GM12892 (cell line): Measurements from ENCODE around the gene ZMYND8. TPM values are rescaled to one million over a fixed set of nuclear protein-coding genes. Genes with fewer than 3 reads are reported as not detected.
"Not testable (repeated sequence)": the region's sequence is repeated elsewhere in the genome, so short reads cannot be mapped to it uniquely, and the experiment has no call there.

Source experiments
- DNase-seq: peaks from one replicate; pipeline ENCODE4 v3.0.0; 2011; ENCODE audit not compliant: insufficient read length
- FAIRE-seq: peaks from 2 replicates; lab custom pipeline; 2011; peaks lifted over from hg19 to GRCh38; lab: Jason Lieb, UNC
- POLR2A ChIP-seq: IDR thresholded peaks from 2 replicates; pipeline ENCODE4 v1.6.1; 2011; ENCODE audit warnings: low read depth, low read length, control low read depth
- POLR2AphosphoS5 ChIP-seq: IDR thresholded peaks from 2 replicates; pipeline ENCODE4 v1.6.1; 2011; ENCODE audit warnings: low read depth, low read length, control low read depth
- TAF1 ChIP-seq: IDR thresholded peaks from 2 replicates; pipeline ENCODE4 v1.6.1; 2011; ENCODE audit warnings: low read depth, mild to moderate bottlenecking, control low read depth, low read length, borderline replicate concordance
- polyA plus RNA-seq: library from polyadenylated mRNA; unstranded; fragments of >200 nt; gene quantifications from one replicate; pipeline ENCODE4 v1.2.1, GENCODE V29; 2012; ENCODE audit warnings: missing spikeins, inconsistent platforms; ENCODE audit not compliant: missing spikeins

Gene ZMYND8
- polyA plus RNA-seq = 20.2 TPM

DNA sequence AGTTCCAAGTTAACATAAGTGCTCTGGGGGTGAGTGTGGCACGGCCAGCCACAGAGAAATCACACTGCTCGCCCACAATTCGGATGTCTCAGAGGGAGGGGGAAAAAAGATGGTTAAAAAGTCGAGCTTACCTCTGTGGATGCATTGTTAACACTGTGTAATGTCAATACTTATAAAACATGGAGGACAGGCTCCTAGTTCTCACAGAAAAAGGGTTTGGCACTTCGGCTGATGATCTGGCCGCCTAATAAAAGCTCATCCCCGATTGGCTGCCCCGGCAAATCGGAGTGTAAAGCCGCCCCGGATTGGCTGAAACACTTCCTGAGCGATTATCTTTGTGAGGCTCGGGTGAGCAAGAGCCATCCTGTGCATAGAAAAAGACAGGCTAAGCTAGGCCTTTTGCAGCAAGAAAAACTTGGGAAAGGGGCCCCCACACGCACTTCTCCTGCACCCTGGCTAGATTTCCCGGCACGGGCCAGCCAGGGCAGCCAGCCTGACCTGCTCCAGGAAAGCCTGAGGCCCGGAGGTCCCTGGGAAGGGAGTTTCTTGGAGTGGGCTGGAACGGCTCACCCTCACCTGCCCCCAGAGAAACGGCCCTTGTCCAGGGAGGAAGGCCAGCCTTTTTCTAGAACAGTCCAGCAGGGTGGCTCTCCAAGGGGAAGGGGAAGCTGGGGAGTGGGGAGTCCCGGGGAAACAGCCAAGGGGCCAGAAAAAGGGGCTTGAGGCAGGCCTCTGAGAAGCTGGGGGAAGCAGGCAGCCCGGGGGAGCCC lies at the start of gene ZMYND8:
TSS of gene ZMYND8 (minus strand) at position 174 of the 770 bp plus-strand sequence. CDS start at position 145, 29 bp downstream.
- FAIRE-seq (peak; percentile 40), DNase-seq (peak; percentile 64)
- TF ChIP-seq POLR2AphosphoS5 (0 out of 2 replicates have a peak, but pooled peaks have one; percentile 22), TAF1 (no peak; the same call in 1 of the 2 replicates), POLR2A (no peak; the same call in 1 of the 2 replicates)

DNA sequence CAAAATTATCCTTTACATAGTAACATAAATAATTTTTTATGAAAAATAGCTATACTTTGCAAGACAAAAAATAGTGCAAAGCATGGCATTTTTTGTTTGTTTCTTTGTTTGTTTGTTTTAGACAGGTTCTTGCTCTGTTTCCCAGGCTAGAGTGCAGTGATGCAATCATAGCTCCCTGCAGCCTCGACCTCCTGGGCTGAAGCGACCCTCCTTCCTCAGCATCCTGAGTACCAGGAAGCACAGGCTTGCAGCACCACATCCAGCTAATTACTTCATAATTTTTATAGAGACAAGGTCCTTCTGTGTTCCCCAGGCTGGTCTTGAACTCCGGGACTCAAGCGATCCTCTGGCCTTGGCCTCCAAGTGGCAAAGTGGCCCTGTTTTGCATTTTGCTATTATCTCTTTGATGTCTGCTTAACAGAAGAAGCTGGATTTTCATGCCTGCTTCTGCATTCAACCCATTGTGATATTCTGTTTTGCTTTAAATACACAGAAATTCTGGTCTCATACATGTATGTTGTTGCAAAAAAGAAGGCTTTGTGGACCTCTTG lies 49.4 kb upstream of the ZMYND8 start:
- FAIRE-seq = no peak
- DNase-seq = no peak

DNA sequence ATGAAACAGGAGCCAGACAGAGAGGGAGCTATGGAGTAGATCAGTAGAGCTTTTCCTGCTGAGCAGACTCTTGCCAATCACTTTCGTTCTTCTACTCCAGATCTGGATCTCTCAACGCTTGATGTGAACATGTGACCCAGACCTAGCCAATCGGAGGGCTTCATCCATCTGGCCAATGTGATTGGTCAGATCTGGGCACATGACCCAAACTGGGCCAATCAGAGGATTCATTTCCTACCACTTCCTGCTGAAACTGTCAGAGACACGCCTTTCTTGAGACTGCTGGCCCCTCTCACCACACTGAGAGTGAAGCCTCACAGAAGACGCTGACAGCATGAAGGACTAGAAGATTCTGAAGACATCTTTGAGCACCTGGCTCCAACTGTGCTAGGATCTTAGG lies 44.2 kb upstream of the ZMYND8 start:
- FAIRE-seq = no peak
- TF ChIP-seq POLR2AphosphoS5 (no peak), POLR2A (no peak), TAF1 (no peak)
- DNase-seq = no peak

More for the DNA sequence above, 49.4 kb upstream of the ZMYND8 start:
- TF ChIP-seq POLR2A (no peak), TAF1 (no peak), POLR2AphosphoS5 (no peak)

DNA sequence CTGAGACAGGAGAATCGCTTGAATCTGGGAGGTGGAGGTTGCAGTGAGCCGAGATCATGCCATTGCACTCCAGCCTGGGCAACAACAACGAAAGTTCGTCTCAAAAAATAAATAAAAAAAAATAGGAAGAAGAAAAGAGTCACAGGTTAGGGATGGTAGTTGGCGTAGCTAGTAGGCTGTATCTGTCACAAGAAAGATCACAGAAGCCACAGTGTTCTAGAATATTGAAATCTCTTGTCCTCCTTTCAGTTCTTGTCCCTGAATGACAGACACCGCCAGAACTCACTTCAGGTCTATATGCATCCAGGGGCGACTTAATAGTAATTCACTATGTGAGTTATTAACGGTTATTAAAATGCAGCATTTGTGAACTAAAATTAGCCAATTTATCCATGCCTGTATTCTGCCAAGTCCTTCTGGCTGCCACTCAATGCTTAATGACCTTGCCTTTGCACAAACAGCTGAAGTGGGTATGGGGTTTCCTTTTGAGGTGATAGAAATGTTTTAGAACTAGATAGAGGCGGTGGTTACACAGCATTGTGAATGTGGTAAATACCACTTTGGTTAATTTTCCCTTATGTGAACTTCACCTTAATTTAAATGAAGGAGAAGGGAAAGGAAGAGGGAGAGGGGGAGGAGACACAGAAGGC lies 41.3 kb upstream of the ZMYND8 start:
- DNase-seq (no peak), FAIRE-seq (no peak)
- TF ChIP-seq TAF1 = no peak
- no peak for TF ChIP-seq POLR2AphosphoS5
- no peak for TF ChIP-seq POLR2A

DNA sequence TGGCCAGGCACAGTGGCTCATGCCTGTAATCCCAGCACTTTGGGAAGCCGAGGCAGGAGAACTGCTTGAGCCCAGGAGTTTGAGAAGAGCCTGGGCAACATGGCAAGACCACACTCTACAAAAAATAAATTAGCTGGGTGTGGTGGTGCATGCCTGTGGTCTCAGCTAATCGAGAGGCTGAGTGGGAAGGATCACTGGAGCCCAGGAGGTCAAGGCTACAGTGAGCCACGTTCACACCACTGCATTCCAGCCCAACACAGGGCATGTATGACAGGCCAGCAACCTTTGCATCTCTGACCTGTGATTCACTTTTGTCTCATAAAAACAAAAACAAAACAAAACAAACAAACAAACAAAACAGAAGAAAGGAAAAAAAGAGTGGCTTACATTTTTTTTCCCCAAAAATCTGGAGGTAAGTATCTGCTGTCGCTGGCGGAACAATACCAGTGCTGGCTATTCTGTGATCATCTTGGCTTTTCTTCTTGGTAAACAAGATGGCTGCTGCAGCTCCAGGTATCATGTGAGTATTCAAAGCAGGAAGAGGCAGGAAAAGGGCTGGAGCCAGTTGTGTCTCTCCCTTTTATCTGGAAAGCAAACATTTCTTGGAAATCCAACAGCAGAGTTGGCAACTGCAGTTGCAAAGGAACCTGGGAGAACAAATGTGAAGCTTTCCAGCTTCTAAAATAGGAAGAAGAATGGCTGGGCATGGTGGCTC lies 40.4 kb upstream of the ZMYND8 start:
- no peak for TF ChIP-seq POLR2AphosphoS5
- TF ChIP-seq TAF1 = no peak
- no peak for TF ChIP-seq POLR2A
- FAIRE-seq (no peak), DNase-seq (no peak)

DNA sequence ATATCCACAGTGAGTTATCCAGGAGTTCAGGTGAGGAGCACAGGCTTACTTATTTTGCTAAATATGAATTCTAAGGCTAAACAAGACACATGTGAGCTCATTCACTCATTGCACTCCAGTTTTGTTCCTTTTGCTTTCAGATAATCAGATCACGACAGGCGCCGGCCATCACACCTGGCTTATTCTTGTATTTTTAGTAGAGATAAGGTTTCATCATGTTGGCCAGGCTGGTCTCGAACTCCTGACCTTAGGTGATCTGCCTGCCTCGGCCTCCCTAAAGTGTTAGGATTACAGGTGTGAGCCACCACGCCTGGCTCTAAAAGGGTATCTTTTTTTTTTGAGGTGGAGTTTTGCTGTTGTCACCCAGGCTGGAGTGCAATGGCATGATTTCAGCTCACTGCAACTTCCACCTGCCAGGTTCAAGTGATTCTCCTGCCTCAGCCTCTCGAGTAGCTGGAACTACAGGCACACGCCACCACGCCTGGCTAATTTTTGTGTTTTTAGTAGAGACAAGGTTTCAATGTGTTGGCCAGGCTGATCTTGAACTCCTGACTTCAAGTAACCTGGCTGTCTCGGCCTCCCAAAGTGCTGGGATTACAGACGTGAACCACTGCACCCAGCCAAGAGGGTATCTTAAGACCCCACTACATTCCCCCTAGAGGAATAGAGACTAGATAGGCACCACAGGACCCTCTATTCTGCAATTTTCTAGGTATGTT lies 37.5 kb upstream of the ZMYND8 start:
- FAIRE-seq, DNase-seq: not testable (repeated sequence)

DNA sequence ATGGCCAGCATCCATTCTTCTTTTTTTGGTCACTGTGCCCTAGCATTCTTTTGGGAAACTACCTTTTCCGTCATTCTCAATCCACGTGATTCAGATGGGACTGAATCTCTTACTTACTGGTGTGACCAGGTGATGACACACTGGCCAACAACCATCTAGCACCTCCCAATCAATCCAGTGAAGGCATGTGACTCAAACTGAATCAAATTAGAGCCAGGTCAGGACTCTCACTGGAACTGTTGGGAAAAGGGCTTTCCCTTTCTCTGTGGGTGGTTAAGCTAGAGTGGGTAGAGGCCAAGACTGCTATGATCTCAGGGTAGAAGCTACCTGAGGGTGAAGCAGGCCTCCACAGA lies 36.2 kb upstream of the ZMYND8 start:
- DNase-seq (no peak), FAIRE-seq (no peak)
- no peak for TF ChIP-seq POLR2A
- no peak for TF ChIP-seq TAF1

DNA sequence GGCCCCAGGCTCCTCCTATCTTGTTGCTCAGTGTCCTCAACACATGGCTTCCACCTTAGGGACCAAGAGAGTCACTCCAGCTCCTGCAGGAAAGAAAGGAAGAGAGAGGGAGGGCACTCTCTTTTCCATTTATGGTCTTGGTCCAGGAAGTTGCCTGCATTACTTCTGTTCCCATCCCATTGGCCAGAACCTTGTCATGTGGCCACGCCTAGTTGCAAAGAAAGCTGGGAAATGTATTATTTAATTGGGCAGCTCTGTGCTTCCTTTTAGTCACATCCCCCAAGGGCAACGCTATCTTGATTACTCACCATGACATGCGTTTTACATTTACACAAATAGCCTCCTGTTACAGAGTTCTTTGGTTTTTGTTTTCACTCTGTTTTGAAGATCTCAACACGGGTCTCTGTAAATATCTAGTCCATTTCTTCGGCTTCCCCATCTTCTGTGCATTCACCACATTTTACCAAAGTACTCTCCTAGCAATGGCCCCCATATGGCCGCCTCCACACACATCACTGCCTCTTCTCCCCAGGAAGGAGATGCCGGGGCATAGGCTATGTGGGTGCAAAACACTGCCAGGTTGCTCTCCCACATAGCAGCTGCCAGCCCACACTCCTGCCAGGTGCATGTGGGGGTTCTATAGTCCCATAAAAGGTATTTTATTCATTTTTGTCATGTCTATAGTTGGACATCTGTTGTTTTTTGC lies 35.7 kb upstream of the ZMYND8 start:
- TF ChIP-seq TAF1 = no peak
- TF ChIP-seq POLR2AphosphoS5 = no peak
- TF ChIP-seq POLR2A = peak; percentile 29; the same call in 1 of the 2 replicates
- FAIRE-seq (no peak), DNase-seq (no peak)

DNA sequence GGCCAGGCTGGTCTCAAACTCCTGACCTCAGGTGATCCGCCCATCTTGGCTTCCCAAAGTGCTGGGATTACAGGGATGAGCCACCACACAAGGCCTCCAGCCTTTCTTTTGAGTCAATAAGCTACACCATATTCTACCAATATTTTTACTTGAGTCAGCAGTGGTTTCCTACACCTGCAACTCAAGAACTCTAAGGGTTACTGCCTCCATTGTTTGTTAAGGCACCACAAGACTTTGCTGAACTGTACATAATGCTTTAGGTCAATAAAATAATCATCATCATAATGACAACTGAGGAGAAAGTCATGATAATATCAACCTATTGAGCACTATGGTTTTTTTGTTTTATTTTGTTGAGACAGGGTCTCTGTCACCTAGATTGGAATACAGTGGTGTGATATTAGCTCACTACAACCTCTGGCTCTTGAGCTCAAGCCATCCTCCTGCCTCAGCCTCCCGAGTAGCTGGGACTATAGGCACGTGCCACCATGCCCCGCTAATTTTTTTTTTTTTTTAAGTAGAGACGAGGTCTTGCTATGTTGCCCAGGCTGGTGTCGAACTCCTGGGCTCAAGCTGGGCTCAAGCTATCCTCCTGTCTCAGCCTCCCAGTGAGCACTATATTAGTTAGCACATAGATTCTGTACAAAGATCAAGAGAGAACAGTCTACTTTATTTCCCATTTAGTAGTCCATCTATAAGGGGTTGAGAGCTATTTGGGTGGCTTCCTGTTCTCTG lies 34.9 kb upstream of the ZMYND8 start:
- TF ChIP-seq POLR2A = no peak
- TF ChIP-seq TAF1 = no peak
- no peak for TF ChIP-seq POLR2AphosphoS5
- no peak for DNase-seq
- no peak for FAIRE-seq

DNA sequence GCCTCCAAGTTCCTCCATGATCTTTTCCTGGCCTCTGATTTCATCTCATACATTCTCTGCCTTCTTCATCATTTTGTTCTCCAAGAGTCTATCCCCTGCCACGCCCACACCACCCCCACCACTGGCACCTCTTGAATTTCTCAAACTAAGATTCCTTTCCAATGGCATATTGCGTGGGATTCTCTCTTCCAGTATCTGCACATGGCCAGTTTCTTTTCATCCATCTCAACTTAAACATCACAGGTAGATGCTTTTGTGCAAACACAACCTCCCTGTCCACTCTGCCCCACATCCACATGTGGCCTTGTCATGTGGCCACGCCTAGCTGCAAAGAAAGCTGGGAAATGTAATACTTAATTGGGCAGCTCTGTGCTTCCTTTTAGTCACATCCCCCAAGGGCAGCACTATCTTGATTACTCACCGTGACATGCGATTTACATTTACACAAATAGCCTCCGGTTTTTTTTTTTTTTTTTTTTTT lies 33.4 kb upstream of the ZMYND8 start:
- DNase-seq (no peak), FAIRE-seq (no peak)
- TF ChIP-seq TAF1 (no peak), POLR2A (no peak), POLR2AphosphoS5 (no peak)

DNA sequence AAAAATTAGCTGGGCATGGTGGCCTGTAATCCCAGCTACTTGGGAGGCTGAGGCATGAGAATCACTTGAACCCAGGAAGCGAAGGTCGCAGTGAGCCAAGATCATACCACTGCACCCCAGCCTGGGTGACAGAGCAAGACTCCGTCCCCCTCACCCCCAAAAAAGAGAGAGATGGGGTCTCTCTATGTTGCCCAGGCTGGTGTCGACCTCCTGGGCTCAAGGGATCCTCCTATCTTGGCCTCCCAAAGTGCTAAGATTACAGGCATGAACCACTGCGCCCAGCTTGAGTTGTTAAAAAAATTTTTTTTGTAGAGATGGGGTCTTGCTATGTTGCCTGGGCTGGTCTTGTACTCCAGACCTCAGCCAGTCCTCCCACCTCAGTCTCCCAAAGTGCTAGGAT lies 29.5 kb upstream of the ZMYND8 start:
- DNase-seq, FAIRE-seq: not testable (repeated sequence)
